Measurements from ENCODE around the gene MROH8. TPM values are rescaled to one million over a fixed set of nuclear protein-coding genes. Genes with fewer than 3 reads are reported as not detected.

MROH8 gene
- 1 to 10 TPM; 1.3 to 1.9 (median 1.6) TPM for total RNA-seq (2021; fragmentation: NEBNext Ultra II Directional; extraction: Animal tissue kit (Norgen Biotek cat#: 25700))
- long read RNA-seq, partial matches to known transcripts, result 0 of 2 reads
- long read RNA-seq, other reads (novel, unspliced or antisense), result 2 of 2 reads

GRCh38 chr20:37178839-37179682, at the start of gene MROH8, which contains the start of gene RPN2:
MROH8 (minus strand) TSS chr20:37179548.
RPN2 (plus strand) TSS chr20:37179330; CDS start chr20:37179357, 27 bp downstream.
- peak; percentile 23; the same call in 1 of the 2 replicates for TF ChIP-seq CTCF (IDR thresholded peaks at IDR 0.05)
- peaks cover 29% of the 10 kb centered on the region for H3K4me1 Mint-ChIP-seq (ENCODE audit: low read depth)
- peak; percentile 98 for DNase-seq
- peaks cover 11% of the 10 kb centered on the region for H3K36me3 Mint-ChIP-seq (ENCODE audit: low read depth)
- H3K27me3 Mint-ChIP-seq (ENCODE audit: insufficient read depth), result peaks cover 1% of the 10 kb centered on the region; the same call in 1 of the 2 replicates
- H3K4me3 Mint-ChIP-seq, result peak within 1 kb of the TSS; percentile 89
- H3K27ac Mint-ChIP-seq, result peak within 1 kb of the TSS; percentile 99
- H3K9me3 Mint-ChIP-seq, result no peaks in the 10 kb centered on the region

- TF ChIP-seq CTCF (IDR thresholded peaks at IDR 0.05), result no peak
- DNase-seq, result no peak
- Mint-ChIP-seq H3K4me3 (no peak overlapping the region), H3K27me3 (ENCODE audit: insufficient read depth) (no peaks in the 10 kb centered on the region; the same call in 1 of the 2 replicates), H3K27ac (no peak overlapping the region), H3K9me3 (no peaks in the 10 kb centered on the region), H3K36me3 (ENCODE audit: low read depth) (peaks cover 49% of the 10 kb centered on the region), H3K4me1 (ENCODE audit: low read depth) (peaks cover 9% of the 10 kb centered on the region)
Measured at GRCh38 chr20:37228656-37229055, 49.3 kb upstream of the MROH8 start.

- no peak overlapping the region for H3K4me3 Mint-ChIP-seq
- H3K27ac Mint-ChIP-seq, result no peak overlapping the region
- no peaks in the 10 kb centered on the region for H3K9me3 Mint-ChIP-seq
- no peak for TF ChIP-seq CTCF (IDR thresholded peaks at IDR 0.05)
- DNase-seq, result no peak
- H3K36me3 Mint-ChIP-seq (ENCODE audit: low read depth), result peaks cover 49% of the 10 kb centered on the region
- no peaks in the 10 kb centered on the region; the same call in 1 of the 2 replicates for H3K27me3 Mint-ChIP-seq (ENCODE audit: insufficient read depth)
- H3K4me1 Mint-ChIP-seq (ENCODE audit: low read depth), result peaks cover 15% of the 10 kb centered on the region
Measured at GRCh38 chr20:37228082-37228481, 48.7 kb upstream of the MROH8 start.

- no peak overlapping the region for H3K4me3 Mint-ChIP-seq
- no peak for DNase-seq
- no peaks in the 10 kb centered on the region for H3K9me3 Mint-ChIP-seq
- H3K27ac Mint-ChIP-seq, result peak overlapping the region; percentile 17; the same call in 1 of the 2 replicates
- no peaks in the 10 kb centered on the region; the same call in 1 of the 2 replicates for H3K27me3 Mint-ChIP-seq (ENCODE audit: insufficient read depth)
- TF ChIP-seq CTCF (IDR thresholded peaks at IDR 0.05), result no peak
- H3K36me3 Mint-ChIP-seq (ENCODE audit: low read depth), result peaks cover 50% of the 10 kb centered on the region
- H3K4me1 Mint-ChIP-seq (ENCODE audit: low read depth), result peaks cover 27% of the 10 kb centered on the region
Measured at GRCh38 chr20:37226889-37227288, 47.5 kb upstream of the MROH8 start.

GRCh38 chr20:37225146-37225545, 45.8 kb upstream of the MROH8 start:
- Mint-ChIP-seq H3K9me3 (no peaks in the 10 kb centered on the region), H3K36me3 (ENCODE audit: low read depth) (peaks cover 45% of the 10 kb centered on the region), H3K4me3 (no peak overlapping the region), H3K27ac (peak overlapping the region; percentile 2; the same call in 1 of the 2 replicates), H3K27me3 (ENCODE audit: insufficient read depth) (no peaks in the 10 kb centered on the region; the same call in 1 of the 2 replicates), H3K4me1 (ENCODE audit: low read depth) (peaks cover 39% of the 10 kb centered on the region)
- no peak for DNase-seq
- no peak for TF ChIP-seq CTCF (IDR thresholded peaks at IDR 0.05)
